ENCODE data around the gene ABHD15.

ABHD15 gene

GRCh38 chr17:29591146-29591736, 24.4 kb upstream of the ABHD15 start:
- TF ChIP-seq GATA3 (IDR thresholded peaks at IDR 0.05; ENCODE audit: low read depth, low read length), result no peak
- no peak for TF ChIP-seq GATA2 (IDR thresholded peaks at IDR 0.05; ENCODE audit: low read depth, low read length)

GRCh38 chr17:29590411-29591145, 23.7 kb upstream of the ABHD15 start:
- no peak for TF ChIP-seq GATA2 (IDR thresholded peaks at IDR 0.05; ENCODE audit: low read depth, low read length)
- no peak for TF ChIP-seq GATA3 (IDR thresholded peaks at IDR 0.05; ENCODE audit: low read depth, low read length)

GRCh38 chr17:29589524-29590410, 22.9 kb upstream of the ABHD15 start, which contains the start of gene GIT1:
TSS of gene GIT1 (minus strand) at chr17:29589648. CDS start at chr17:29589378, 270 bp downstream.
- TF ChIP-seq GATA2 (IDR thresholded peaks at IDR 0.05; ENCODE audit: low read depth, low read length), result no peak
- TF ChIP-seq GATA3 (IDR thresholded peaks at IDR 0.05; ENCODE audit: low read depth, low read length), result no peak

- TF ChIP-seq GATA2 (IDR thresholded peaks at IDR 0.05; ENCODE audit: low read depth, low read length), result no peak
- no peak for TF ChIP-seq GATA3 (IDR thresholded peaks at IDR 0.05; ENCODE audit: low read depth, low read length)
Measured at GRCh38 chr17:29588562-29589411, 21.9 kb upstream of the ABHD15 start.

GRCh38 chr17:29588017-29588561, 21.3 kb upstream of the ABHD15 start:
- TF ChIP-seq GATA2 (IDR thresholded peaks at IDR 0.05; ENCODE audit: low read depth, low read length) (no peak), GATA3 (IDR thresholded peaks at IDR 0.05; ENCODE audit: low read depth, low read length) (no peak)

GRCh38 chr17:29587591-29587990, 20.8 kb upstream of the ABHD15 start:
- TF ChIP-seq GATA3 (IDR thresholded peaks at IDR 0.05; ENCODE audit: low read depth, low read length) (no peak), GATA2 (IDR thresholded peaks at IDR 0.05; ENCODE audit: low read depth, low read length) (no peak)

- TF ChIP-seq GATA3 (IDR thresholded peaks at IDR 0.05; ENCODE audit: low read depth, low read length) (no peak), GATA2 (IDR thresholded peaks at IDR 0.05; ENCODE audit: low read depth, low read length) (no peak)
Measured at GRCh38 chr17:29586676-29587469, 20.0 kb upstream of the ABHD15 start.

GRCh38 chr17:29585080-29585751, 18.4 kb upstream of the ABHD15 start:
- TF ChIP-seq GATA2 (IDR thresholded peaks at IDR 0.05; ENCODE audit: low read depth, low read length) (no peak), GATA3 (IDR thresholded peaks at IDR 0.05; ENCODE audit: low read depth, low read length) (no peak)

GRCh38 chr17:29584452-29585079, 17.7 kb upstream of the ABHD15 start:
- no peak for TF ChIP-seq GATA2 (IDR thresholded peaks at IDR 0.05; ENCODE audit: low read depth, low read length)
- TF ChIP-seq GATA3 (IDR thresholded peaks at IDR 0.05; ENCODE audit: low read depth, low read length), result no peak

- no peak for TF ChIP-seq GATA2 (IDR thresholded peaks at IDR 0.05; ENCODE audit: low read depth, low read length)
- TF ChIP-seq GATA3 (IDR thresholded peaks at IDR 0.05; ENCODE audit: low read depth, low read length), result no peak
Measured at GRCh38 chr17:29583324-29584248, 16.7 kb upstream of the ABHD15 start.

GRCh38 chr17:29582772-29583171, 15.9 kb upstream of the ABHD15 start:
- no peak for TF ChIP-seq GATA2 (IDR thresholded peaks at IDR 0.05; ENCODE audit: low read depth, low read length)
- TF ChIP-seq GATA3 (IDR thresholded peaks at IDR 0.05; ENCODE audit: low read depth, low read length), result no peak
